Panc1 (cell line): ENCODE data around the gene POLN.

Experiments
- POLR2AphosphoS5 ChIP-seq: IDR thresholded peaks from 2 replicates; pipeline ENCODE4 v1.6.1; 2012; ENCODE audit warnings: mild to moderate bottlenecking, low read depth, low read length, moderate library complexity
- SIN3A ChIP-seq: IDR thresholded peaks from 2 replicates; pipeline ENCODE4 v1.6.1; 2012; ENCODE audit warnings: low read depth, mild to moderate bottlenecking, low read length, moderate library complexity, borderline replicate concordance; ENCODE audit not compliant: insufficient read depth
- TCF7L2 ChIP-seq: IDR thresholded peaks from 2 replicates; pipeline ENCODE4 v1.6.1; 2011; ENCODE audit warnings: mild to moderate bottlenecking, low read depth, low read length, inconsistent platforms
- TF ChIP-seq, protein P1 (sequence below): fragments of 450-650 bp; IDR thresholded peaks from 2 replicates; pipeline ENCODE4 v1.5.1; 2017; ENCODE audit warnings: mild to moderate bottlenecking
- TF ChIP-seq, protein P2 (sequence below), 2 experiments: IDR thresholded peaks; 2 replicates each; pipeline ENCODE4 v1.6.1; 2011 to 2012; ENCODE audit warnings: low read depth in 2 of 2, control low read depth in 1 of 2, low read length in 1 of 2, mild to moderate bottlenecking in 1 of 2, moderate library complexity in 1 of 2; ENCODE audit not compliant: insufficient read depth in 1 of 2

DNA sequence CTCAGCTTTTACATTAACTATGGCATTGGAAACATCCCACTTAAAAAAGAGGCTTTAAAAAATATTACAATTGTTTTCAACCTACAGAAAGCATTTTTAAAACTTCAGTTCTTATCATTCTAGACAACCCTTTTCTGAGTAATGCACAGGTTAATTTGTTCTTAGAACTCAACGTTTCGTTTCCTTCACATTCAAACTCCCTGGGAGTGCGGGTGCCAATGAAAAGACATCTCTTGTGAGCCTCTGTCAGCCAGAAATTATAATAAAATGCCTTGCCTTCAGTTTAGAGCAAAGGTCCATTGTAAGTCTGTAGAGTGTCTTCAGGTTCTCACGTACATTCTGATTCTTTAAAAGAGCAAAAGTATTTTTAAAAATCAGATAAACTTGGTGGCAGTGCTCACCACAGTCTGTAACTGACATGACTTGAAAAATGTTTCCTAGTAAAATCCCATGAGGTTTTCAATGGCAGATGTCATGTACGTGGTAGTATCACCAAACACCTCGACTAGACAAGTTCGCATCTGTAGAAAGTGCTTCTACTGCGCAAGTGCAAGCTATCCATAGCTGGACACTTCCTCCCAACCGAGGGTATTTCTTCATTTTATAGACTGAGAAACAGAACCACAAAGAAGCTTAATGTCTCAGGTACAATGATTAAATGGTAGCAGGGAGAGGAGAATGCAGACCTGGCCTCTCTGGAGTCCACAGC, 65.8 kb downstream of the POLN start:
- TF ChIP-seq, protein P1, sequence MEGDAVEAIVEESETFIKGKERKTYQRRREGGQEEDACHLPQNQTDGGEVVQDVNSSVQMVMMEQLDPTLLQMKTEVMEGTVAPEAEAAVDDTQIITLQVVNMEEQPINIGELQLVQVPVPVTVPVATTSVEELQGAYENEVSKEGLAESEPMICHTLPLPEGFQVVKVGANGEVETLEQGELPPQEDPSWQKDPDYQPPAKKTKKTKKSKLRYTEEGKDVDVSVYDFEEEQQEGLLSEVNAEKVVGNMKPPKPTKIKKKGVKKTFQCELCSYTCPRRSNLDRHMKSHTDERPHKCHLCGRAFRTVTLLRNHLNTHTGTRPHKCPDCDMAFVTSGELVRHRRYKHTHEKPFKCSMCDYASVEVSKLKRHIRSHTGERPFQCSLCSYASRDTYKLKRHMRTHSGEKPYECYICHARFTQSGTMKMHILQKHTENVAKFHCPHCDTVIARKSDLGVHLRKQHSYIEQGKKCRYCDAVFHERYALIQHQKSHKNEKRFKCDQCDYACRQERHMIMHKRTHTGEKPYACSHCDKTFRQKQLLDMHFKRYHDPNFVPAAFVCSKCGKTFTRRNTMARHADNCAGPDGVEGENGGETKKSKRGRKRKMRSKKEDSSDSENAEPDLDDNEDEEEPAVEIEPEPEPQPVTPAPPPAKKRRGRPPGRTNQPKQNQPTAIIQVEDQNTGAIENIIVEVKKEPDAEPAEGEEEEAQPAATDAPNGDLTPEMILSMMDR = no peak
- TF ChIP-seq POLR2AphosphoS5 = no peak
- TF ChIP-seq, protein P2, sequence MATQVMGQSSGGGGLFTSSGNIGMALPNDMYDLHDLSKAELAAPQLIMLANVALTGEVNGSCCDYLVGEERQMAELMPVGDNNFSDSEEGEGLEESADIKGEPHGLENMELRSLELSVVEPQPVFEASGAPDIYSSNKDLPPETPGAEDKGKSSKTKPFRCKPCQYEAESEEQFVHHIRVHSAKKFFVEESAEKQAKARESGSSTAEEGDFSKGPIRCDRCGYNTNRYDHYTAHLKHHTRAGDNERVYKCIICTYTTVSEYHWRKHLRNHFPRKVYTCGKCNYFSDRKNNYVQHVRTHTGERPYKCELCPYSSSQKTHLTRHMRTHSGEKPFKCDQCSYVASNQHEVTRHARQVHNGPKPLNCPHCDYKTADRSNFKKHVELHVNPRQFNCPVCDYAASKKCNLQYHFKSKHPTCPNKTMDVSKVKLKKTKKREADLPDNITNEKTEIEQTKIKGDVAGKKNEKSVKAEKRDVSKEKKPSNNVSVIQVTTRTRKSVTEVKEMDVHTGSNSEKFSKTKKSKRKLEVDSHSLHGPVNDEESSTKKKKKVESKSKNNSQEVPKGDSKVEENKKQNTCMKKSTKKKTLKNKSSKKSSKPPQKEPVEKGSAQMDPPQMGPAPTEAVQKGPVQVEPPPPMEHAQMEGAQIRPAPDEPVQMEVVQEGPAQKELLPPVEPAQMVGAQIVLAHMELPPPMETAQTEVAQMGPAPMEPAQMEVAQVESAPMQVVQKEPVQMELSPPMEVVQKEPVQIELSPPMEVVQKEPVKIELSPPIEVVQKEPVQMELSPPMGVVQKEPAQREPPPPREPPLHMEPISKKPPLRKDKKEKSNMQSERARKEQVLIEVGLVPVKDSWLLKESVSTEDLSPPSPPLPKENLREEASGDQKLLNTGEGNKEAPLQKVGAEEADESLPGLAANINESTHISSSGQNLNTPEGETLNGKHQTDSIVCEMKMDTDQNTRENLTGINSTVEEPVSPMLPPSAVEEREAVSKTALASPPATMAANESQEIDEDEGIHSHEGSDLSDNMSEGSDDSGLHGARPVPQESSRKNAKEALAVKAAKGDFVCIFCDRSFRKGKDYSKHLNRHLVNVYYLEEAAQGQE (IDR thresholded peaks at IDR 0.05; ENCODE audit: insufficient read depth in 1 of 2, low read depth in 2 of 2, low read length in 1 of 2) = no peak
- no peak for TF ChIP-seq SIN3A
- TF ChIP-seq TCF7L2 = no peak
